Right renal cortex interstitium (tissue), 3 donors: ENCODE data around the gene ZNF20. TPM values are rescaled to one million over a fixed set of nuclear protein-coding genes. Genes with fewer than 3 reads are reported as not detected.

ENCODE experiments used
- DNase-seq, 3 donors: peaks; one replicate each; pipeline ENCODE4 v3.0.0-alpha.2; 2013; ENCODE audit warnings: low read depth in 3 of 3, low spot score in 2 of 3
- polyA plus RNA-seq, 3 donors: library from polyadenylated mRNA; unstranded; fragments of 120-200 nt; gene quantifications; one replicate each; pipeline ENCODE4 v1.2.1, GENCODE V29; 2013; ENCODE audit not compliant: insufficient read length in 3 of 3

The ZNF20 gene
- 1 to 10 TPM; 6.3 to 7.1 (median 6.9) TPM for polyA plus RNA-seq

DNA sequence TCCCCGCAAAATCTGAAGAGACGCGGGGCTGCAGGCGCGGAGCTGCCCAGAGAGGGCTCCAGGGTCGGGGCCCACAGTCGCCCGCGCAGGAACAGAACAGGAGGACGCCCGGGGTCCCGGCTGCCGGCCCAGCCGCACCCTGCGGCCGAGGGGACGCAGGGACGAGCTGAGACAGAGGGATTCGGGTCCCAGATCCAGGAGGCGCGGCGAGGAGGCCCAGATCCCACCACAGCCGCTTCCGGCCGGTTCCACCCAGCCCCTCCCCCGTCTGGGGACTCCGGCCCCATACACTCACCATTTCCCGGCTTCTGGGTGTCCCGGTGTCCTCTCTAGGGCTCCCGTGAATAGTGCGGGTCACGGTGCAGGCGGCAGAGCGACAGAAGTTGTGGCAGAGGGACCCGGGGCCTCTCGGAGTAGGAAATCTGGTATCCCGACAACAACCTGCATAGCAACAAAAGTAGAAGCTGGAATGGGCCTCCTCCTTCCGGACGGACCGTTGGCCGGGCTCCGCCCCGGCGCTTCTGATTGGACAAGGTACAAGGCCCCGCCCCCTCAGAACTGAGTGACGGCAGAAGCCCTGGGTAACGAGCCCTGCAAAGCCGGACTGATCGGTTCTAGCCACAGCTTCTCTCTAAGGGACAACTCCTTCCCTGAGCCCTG is at the start of gene ZNF20:
Gene ZNF20, minus strand, starts transcription at position 466 of the 660 bp plus-strand sequence. Its CDS starts 168 bp downstream, at position 298.
- DNase-seq, result peak; percentile 92 to 97 (median 94)

DNA sequence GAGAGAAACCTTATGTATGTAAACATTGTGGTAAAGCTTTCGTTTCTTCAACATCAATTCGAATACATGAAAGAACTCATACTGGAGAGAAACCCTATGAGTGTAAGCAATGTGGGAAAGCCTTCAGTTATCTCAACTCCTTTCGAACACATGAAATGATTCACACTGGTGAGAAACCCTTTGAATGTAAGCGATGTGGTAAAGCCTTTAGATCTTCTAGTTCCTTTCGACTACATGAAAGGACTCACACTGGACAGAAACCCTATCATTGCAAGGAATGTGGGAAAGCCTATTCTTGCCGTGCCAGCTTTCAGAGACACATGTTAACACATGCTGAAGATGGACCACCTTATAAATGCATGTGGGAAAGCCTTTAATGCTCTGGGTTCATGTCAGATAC is 47.5 kb upstream of the ZNF20 start:
- DNase-seq, result no peak

DNA sequence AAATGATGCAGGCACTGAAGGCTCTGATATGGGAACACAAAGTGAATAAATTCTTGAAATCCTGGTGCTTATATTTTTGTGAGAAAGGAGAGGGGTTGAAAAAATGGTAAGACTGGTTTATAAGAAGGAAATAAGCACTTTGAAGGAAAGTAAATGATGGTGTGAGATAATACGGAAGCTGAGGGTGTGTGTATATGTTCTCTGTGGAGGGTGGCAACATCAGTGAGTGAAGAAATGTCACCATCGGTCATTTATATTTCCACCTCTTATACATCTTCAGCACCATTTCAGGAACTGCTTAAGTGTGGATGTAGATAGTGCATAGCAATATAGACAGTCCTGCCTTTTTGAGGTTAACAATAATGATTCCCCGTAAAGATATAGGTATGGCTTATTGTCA is 40.2 kb upstream of the ZNF20 start:
- no peak for DNase-seq

DNA sequence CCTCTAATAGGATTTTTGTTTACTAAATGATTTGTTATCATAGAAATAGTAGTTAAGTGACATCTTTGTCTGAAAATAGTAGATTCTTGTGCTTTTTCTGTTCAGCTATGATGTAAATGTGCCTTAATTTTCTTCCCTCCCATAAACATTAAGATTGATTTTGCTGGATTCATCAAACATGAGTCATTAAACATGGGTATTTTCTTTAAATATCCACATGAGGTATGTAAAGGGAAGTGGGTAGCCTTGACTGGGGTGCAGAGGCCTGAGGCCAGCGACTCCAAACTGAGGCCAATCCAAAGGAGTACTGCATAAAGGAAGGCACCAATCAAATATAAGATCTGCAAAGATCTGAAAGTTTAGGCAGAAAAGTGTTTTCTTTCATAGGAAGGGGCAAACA is 26.5 kb upstream of the ZNF20 start:
- no peak for DNase-seq

DNA sequence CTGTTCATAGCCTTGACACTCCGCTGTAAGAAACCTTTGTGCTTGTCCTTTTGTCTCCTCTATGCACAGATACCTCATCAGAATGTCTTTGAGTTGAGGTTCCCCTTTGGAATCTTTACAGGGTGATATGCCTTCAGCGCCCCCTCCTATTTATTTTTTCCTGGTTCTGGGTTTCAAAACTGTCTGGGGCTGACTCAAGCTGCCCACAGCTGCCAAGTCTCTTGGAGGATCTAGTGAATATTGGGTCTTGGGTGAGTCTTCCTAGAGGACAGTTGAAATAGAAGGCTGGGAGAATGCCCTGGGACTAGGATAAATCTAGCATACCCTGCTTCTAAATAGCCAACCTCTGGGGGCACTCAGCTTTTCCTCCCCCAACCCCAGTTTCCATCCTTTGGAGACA is 23.7 kb upstream of the ZNF20 start:
- no peak for DNase-seq

DNA sequence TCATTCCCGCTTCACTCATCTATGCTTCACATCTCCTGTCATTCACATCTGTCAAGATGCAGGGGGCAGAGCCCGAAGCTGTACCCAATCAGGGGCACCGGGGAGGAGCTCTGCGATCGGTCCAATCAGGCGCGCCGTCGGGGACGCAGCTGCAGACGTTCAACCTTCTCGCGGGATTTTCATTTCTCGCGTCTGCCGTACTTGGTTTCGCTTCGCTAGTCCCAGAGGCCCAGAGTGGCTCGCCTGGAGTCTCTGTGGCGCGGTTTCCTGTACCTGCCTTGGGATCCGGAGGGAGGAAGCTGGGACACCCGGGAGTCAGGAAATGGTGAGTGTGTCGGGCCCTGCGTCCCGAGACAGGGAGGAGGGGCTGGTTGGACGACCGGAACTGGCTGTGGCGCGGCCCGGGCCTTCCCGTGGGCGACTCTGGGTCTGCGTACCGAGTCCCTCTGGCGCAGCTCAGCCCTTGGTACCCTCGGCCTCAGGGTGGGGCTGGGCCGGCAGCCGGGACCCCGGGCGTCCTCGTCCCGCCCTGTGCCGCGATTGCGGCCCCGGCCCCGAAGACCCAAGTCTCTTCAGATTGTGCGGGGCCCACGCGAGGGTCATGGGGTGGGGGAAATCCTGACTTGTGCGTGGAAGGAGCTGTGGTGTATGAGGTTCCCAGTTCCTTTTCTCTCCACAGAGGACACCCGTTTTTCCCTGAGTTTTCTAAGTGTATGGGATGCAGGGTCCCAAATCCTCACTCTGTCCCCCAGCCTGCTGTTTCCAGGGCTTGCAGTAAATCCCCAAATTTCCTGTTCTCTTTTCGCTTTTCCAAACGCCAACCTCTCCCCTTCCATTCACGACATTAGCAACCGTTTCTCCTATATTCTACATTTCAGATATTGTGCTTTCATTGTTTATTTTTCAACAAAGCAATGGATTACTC is 23.0 kb upstream of the ZNF20 start, which contains the start of gene ZNF136:
Gene ZNF136, plus strand, starts transcription at position 215 of the 925 bp plus-strand sequence. Its CDS starts 108 bp downstream, at position 323.
- peak in 2 of 3 donors; percentile 87 to 94 for DNase-seq

DNA sequence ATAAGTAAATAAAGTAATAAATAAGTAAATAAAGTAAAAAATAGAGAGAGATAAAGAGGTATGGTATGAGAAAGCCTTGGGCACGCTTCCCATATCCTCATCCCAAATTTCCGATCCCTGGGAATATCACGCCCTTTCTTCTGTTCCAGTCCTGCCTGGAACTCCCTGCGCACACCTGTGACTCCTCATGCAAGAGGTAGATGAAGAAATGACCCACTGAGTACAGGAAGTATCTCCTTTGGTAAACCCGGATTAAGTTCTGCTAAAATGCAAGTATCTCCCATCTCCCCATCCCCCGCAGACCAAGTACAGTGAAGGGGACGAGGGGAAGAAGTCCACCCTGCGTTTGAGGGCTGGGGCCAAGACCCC is 22.3 kb upstream of the ZNF20 start:
- no peak for DNase-seq

DNA sequence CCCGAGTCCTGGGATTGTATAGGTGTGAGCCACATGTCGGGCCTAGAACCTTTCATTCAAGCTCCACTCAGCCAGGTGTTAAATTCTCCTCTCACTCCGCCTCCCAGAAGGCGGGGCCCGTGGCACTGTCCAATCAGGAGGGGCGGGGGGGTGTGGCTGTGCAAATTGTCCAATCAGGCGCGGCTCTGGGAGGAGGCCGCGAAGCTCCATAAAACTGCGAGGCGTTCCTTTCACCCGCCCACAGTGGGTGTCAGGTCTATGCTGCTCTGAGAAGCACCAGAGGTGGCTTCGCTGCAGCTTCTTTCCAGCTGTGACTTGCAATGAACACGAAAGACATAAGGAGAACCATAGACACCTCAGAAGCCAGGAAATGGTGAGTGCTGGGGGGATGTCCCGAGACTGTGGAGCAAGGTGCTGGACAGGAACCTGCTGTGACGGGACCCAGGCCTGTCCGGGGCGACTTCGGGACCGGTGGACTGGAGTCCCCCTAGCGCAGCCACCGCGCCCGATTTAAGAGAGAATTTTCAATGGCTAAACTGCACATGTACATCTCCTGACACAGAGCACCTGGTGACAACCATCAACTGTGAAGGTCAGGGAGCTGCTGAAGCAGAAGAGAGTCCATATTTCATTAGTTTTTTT is 19.7 kb upstream of the ZNF20 start:
- no peak for DNase-seq

DNA sequence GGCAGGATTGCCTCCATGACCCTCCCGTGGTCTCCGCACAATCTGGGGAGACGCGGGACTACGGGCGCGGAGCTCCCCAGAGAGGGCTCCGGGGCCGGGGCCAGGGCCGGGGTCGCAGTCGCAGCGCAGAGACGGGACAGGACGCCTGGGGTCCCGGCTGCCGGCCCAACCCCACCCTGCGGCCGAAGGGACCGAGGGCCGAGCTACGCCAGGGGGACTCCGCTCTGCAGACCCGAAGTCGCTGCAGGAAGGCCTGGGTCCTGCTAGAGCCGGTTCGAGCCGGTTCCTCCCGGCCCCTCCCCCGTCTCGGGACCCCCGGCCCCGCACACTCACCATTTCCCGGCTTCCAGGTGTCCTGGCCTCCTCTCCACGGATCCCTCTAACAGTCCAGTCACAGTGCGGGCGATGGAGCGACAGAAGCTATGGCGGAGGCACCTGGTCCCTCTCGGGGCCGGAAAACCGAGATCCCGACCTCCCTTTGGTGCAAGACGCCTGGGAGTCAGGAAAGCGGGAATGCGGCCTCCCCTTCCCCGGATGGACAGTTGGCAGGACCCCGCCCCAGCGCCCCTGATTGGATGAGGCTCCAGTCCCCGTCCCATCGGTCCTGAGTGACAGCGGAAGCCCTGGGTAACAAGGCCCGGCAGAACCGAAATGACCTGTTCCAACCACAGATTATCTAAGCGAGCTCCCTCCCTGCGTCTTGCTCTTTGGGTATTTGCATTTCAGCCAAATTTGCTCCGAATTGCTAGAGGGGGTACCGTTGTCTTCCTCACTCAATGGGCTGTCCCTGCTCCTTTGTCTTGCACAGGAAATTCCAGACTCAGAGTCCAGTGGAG is 16.3 kb upstream of the ZNF20 start, which contains the start of gene ZNF625:
Gene ZNF625, minus strand, starts transcription at position 512 of the 836 bp plus-strand sequence. Its CDS starts 176 bp downstream, at position 336.
- DNase-seq, result peak in 2 of 3 donors; percentile 84 to 88

DNA sequence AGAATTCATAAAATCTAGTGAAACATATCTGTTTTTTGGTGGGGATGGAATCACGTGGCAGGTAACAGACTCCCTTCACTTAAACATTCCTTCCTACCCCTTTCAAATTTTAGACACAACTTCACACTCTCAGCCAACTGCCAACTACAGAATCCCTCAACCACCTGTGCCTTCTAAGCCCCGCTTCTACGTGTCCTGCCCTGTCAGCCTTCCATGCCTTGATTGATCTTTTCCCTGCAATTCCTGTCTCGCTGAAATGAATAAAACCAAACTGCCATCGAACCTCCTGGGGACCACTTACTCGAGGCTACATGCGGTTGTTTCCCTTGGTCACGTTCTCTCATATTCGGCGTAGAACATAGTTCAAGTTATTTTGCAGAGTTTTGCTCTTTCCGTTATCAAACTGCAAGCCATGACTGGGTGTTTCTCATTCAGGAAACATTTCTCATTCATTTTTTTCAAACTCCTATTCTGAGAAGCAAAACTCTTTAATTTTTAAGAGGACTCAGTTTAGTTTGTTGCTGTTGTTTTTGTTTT is 15.2 kb upstream of the ZNF20 start:
- DNase-seq, result no peak

DNA sequence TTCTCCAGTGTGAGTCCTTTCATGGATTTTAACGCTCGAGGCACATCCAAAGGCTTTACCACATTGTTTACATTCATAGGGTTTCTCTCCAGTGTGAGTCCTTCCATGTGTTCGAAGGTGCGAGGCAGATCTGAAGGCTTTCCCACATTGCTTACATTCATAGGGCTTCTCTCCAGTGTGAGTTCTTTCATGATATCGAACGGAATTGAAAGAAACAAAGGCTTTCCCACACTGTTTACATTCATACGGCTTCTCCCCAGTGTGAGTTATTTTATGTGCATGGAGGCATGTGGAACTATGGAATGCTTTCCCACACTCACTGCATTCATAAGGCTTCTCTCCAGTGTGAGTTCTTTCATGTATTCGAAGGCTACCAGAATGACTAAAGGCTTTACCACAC is 5.2 kb upstream of the ZNF20 start:
- no peak for DNase-seq

DNA sequence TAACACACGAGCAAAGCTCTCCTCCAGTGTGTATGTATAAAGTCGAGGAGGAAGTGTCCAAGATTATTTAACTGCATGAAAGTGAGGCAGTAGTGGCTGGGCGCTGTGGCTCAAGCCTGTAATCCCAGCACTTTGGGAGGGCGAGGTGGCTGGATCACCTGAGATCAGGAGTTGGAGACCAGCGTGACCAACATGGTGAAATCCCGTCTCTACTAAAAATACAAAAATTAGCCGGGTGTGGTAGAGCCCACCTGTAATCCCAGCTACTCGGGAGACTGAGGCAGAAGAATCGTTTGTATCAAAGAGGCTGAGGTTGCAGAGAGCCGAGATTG is 1.2 kb upstream of the ZNF20 start:
- no peak for DNase-seq

DNA sequence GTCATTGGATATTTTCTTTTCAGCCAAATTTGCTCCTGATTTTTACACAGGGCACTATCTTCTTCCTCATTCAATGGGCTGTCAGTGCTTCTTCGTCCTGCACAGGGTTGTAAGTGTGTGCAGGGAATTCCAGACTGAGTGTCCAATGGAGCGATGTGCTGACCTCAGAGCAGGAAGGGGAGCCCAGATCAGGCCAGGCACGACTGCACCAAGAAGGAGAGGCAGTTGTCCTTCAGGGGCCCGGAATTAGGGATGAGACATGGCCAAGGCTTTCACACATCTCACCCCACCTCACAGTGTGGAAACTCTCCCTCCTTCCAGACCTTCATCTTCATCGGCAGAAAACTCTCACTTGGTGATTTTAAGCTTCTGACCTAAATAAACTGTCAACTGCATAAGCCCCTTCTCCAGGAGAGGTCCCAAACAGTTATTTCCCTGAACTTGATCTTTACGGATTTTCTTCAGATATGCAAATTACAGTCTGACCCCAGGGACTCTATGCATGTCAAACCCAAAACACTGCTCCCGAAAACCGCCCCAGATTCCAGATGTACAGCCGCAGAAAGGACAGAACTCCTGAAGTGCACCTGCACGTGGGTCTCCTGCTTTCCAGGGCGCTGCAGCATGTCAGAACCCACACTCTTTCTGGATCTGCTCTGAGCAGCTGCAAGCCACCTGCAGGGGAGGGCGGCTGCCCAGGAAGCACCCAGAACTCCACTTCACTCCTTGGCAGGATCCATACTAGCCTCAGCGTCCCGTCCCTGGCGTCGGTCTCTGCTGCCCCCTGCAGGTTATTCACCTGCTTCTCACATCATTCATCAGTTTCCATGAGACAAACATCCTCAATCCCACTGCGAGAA is 625 bp upstream of the ZNF20 start:
- DNase-seq, result peak in 1 of 3 donors; percentile 73

DNA sequence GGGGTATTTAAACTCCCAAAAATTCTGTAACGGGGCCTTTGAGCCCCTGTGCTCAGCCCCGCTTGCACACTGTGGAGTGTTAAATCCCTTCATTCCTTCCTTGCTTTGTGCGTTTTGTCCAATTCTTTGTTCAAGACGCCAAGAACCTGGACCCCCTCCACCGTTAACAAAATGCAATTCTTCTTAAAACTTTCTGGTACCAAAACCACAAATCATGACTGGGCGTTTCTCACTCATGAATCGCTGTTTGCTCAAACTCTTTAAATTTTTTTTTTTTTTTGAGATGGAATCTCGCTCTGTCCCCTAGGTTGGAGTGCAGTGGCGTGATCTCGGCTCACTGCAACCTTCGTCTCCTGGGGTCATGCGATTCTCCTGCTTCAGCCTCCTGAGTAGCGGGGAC is 881 bp downstream of the ZNF20 start:
- no peak for DNase-seq

DNA sequence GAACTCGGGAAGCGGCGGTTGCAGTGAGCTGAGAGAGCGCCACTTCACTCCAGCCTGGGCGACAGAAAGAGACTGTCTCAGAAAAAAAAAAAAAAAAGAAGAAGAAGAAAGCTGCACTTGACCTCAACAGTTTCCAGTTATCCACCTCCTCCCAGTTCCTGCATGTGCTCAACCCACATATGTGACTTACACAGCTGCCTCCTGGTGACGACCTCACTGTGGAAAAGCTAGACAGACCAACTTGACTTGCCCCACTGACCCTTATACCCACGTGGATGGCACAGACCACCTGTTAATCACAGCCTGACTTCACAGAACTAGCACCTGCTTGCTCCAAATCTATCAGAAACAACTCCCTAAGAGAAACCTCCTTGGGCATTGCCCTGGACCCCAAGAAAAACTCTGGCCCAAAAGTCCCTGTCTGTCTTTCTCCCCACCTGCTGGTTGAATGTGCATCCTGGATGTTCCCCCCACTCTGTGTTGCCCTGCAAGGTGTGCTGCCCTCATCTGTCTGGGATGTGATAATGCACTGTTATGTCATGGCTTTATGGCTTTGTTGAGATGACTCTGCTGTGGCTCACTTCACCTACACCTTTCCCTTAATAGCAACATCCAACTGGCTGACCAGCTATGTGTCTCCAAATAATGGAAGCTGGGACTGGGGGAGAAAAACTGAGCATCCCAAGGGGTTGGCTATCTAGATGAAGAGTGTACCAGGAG is 2.8 kb downstream of the ZNF20 start:
- DNase-seq, result no peak

DNA sequence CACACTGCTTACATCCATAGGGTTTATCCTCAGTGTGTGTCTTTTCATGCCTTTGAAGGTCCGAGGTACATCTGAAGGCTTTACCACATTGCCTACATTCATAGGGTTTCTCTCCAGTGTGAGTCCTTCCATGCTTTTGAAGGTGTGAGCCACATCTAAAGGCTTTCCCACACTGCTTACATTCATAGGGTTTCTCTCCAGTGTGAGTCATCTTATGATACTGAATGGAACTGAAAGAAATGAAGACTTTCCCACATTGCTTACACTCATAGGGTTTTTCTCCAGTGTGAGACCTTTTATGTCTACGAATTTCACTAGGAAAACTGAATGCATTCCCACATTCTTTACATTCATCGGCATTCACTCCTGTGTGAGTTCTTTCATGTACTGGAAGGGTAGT is 7.1 kb downstream of the ZNF20 start:
- no peak for DNase-seq

DNA sequence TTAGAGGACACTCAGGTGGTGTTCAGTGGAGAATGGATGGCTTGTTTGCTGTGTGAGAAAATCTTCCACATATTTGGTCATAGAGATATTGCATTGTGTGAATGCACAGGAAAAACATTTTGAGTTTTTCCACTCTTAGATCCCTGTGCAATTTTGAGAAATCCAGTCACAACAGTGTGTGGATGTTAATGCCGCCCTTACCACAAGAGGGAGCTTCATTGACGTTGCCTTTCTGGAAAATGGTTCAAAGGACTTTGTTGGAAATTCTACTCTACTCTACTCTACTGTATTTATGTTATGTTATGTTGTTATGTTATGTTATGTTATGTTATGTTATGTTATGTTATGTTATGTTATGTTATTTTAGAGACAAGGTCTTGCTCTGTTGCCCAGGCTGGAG is 13.4 kb downstream of the ZNF20 start:
- DNase-seq, result no peak

DNA sequence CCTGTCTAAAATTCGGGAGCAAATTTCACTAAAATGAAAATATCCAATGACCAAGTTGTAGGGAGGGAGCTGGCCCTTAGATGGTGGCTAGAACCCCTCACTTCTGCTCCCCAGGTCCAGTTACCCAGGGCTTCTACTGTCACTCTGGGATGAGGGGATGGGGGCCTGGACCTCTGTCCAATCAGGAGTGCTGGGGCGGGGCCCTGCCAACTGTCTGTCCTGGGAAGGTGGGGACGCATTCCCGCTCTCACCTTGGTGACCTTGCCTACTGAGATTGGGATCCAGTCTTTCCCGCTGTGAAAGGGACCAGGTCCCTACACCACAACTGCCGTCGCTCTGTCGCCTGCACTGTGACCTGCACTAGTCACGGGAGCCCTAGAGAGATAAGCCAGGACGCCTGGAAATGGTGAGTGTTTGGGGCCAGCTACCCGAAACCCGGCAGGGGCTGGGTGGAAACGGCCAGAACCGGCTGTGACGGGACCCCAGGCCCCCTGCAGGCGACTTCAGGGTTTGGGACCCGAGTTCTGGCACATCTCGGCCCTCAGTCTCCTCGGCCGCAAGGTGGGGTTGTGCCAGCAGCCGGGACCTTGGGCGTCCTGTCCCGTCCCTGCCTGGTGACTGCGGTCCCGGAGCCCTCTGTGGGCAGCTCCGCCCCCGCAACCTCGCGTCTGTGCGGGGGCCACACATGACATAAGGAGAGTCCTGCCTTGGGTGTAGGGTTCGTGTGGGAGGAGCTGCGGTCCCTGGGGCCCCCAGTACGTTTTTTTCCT is 22.8 kb downstream of the ZNF20 start:
- no peak for DNase-seq
